HCT116 (cell line): ENCODE results near the gene SECTM1.

Experiments used
- ATF3 ChIP-seq: IDR thresholded peaks from 2 replicates; pipeline ENCODE4 v1.6.1; 2012
- CEBPB ChIP-seq: IDR thresholded peaks from 2 replicates; pipeline ENCODE4 v1.6.1; 2012; ENCODE audit warnings: low read depth
- CTCF ChIP-seq, 3 experiments: fragments of 200-600 bp in 1 of 3; sonication (generic) in 1 of 3; IDR thresholded peaks in 2 of 3; conservative IDR thresholded peaks in 1 of 3; 2 replicates each; pipeline ENCODE4 v1.5.1; 2012 to 2017; ENCODE audit warnings: low read depth in 2 of 3, low read length in 2 of 3, antibody characterized with exemption in 1 of 3, borderline replicate concordance in 1 of 3, control low read depth in 1 of 3, mild to moderate bottlenecking in 1 of 3, mixed read lengths in 1 of 3, mixed run types in 1 of 3, moderate library complexity in 1 of 3; ENCODE audit not compliant: insufficient read depth in 1 of 3
- ELF1 ChIP-seq: IDR thresholded peaks from 2 replicates; pipeline ENCODE4 v1.6.1; 2012; ENCODE audit warnings: low read depth, borderline replicate concordance
- EZH2 ChIP-seq: fragments of 200-600 bp; sonication (generic); IDR thresholded peaks from 2 replicates; pipeline ENCODE4 v1.6.1; 2017; ENCODE audit warnings: antibody characterized with exemption, mixed run types
- FOSL1 ChIP-seq: IDR thresholded peaks from 2 replicates; pipeline ENCODE4 v1.6.1; 2012; ENCODE audit warnings: low read depth
- MAX ChIP-seq: IDR thresholded peaks from 2 replicates; pipeline ENCODE4 v1.6.1; 2012
- POLR2A ChIP-seq: IDR thresholded peaks from 2 replicates; pipeline ENCODE4 v1.7.0; 2011; ENCODE audit warnings: borderline replicate concordance; ENCODE audit not compliant: insufficient read depth, insufficient read length; ENCODE audit errors: extremely low read depth
- POLR2AphosphoS5 ChIP-seq: IDR thresholded peaks from 2 replicates; pipeline ENCODE4 v1.6.1; 2011; ENCODE audit warnings: mild to moderate bottlenecking, low read depth, low read length, moderate library complexity
- RAD21 ChIP-seq: IDR thresholded peaks from 2 replicates; pipeline ENCODE4 v1.6.1; 2012; ENCODE audit warnings: low read depth, mild to moderate bottlenecking
- SIN3A ChIP-seq: IDR thresholded peaks from 2 replicates; pipeline ENCODE4 v1.6.1; 2012; ENCODE audit warnings: low read depth
- YY1 ChIP-seq: IDR thresholded peaks from 2 replicates; pipeline ENCODE4 v1.6.1; 2011; ENCODE audit warnings: low read length, low read depth, moderate library complexity, mild to moderate bottlenecking; ENCODE audit not compliant: insufficient replicate concordance; ENCODE audit errors: extremely low read depth
- ZBTB33 ChIP-seq: IDR thresholded peaks from 2 replicates; pipeline ENCODE4 v1.6.1; 2011; ENCODE audit warnings: mild to moderate bottlenecking, low read length, moderate library complexity; ENCODE audit not compliant: insufficient replicate concordance; ENCODE audit errors: extremely low read depth
- ZNF274 ChIP-seq: fragments of 200-500 bp; sonication (Bioruptor generic); IDR thresholded peaks from 2 replicates; pipeline ENCODE4 v1.6.1; 2014; ENCODE audit warnings: mild to moderate bottlenecking, low read depth, low read length, inconsistent platforms

GRCh38 chr17:82331345-82331939 lies 2.1 kb downstream of the SECTM1 start:
- no peak for TF ChIP-seq SIN3A
- TF ChIP-seq FOSL1, result no peak
- no peak for TF ChIP-seq CTCF (IDR thresholded peaks at IDR 0.05 in 2 of 3, conservative IDR thresholded peaks at IDR 0.05 in 1 of 3; ENCODE audit: borderline replicate concordance in 1 of 3, insufficient read depth in 1 of 3, low read depth in 2 of 3, low read length in 2 of 3)
- TF ChIP-seq YY1, result no peak
- TF ChIP-seq ATF3, result no peak
- TF ChIP-seq MAX, result no peak
- TF ChIP-seq ELF1, result no peak
- no peak for TF ChIP-seq EZH2
- TF ChIP-seq POLR2AphosphoS5, result no peak
- TF ChIP-seq POLR2A, result no peak
- TF ChIP-seq CEBPB, result no peak
- no peak for TF ChIP-seq RAD21
- no peak for TF ChIP-seq ZBTB33
- TF ChIP-seq ZNF274, result no peak
